Thymus (tissue), 14 donors: ENCODE results near the gene ZNF701. TPM values are rescaled to one million over a fixed set of nuclear protein-coding genes. Genes with fewer than 3 reads are reported as not detected.
A peak's percentile ranks its signal among the peaks of the same experiment; 100 is the strongest.

Experiments
- DNase-seq, 9 donors: peaks; one replicate each; pipeline ENCODE4 v3.0.0-alpha.2; 2013; ENCODE audit warnings: low spot score in 9 of 9, low read depth in 6 of 9, missing footprints in 1 of 9
- H3K27ac ChIP-seq, 2 donors: one replicate each; pipeline ENCODE4 v1.5.1; 2013; ENCODE audit warnings: control low read depth in 1 of 2, low read depth in 1 of 2, low read length in 1 of 2, mild to moderate bottlenecking in 1 of 2, moderate library complexity in 1 of 2
- H3K27me3 ChIP-seq, 2 donors: one replicate each; pipeline ENCODE4 v1.5.1; 2013; ENCODE audit warnings: low read length in 1 of 2; ENCODE audit not compliant: control insufficient read depth in 2 of 2, insufficient read depth in 1 of 2
- H3K36me3 ChIP-seq, 2 donors: one replicate each; pipeline ENCODE4 v1.5.1; 2013; ENCODE audit warnings: low read length in 1 of 2, mild to moderate bottlenecking in 1 of 2, moderate library complexity in 1 of 2; ENCODE audit not compliant: control insufficient read depth in 2 of 2, insufficient read depth in 2 of 2
- H3K4me1 ChIP-seq, 2 donors: one replicate each; pipeline ENCODE4 v1.5.1; 2013; ENCODE audit warnings: low read length in 2 of 2; ENCODE audit not compliant: control insufficient read depth in 2 of 2, insufficient read depth in 2 of 2
- H3K4me3 ChIP-seq, 2 donors: one replicate each; pipeline ENCODE4 v1.5.1; 2013; ENCODE audit warnings: low read length in 2 of 2, control low read depth in 1 of 2, mild to moderate bottlenecking in 1 of 2
- H3K9me3 ChIP-seq, 2 donors: one replicate each; pipeline ENCODE4 v1.5.1; 2013; ENCODE audit warnings: low read length in 1 of 2, mild to moderate bottlenecking in 1 of 2; ENCODE audit not compliant: control insufficient read depth in 2 of 2, insufficient read depth in 1 of 2
- WGBS: extraction: QIAGEN DNeasy Blood & Tissue Kit; methylation state at CpG from one replicate; pipeline ENCODE4 v1.1.7; 2013; 5-methylcytosine and 5-hydroxymethylcytosine counted together
- long read RNA-seq, 10 donors: transcript quantifications; one replicate each; lab custom pipeline, GENCODE V29; 2026
- polyA plus RNA-seq: library from polyadenylated mRNA; stranded (reverse); fragments of 200-250 nt; gene quantifications from one replicate; pipeline ENCODE4 v1.2.3, GENCODE V29; 2013
- total RNA-seq: library from RNA; stranded (reverse); fragments of 120-200 nt; gene quantifications from one replicate; pipeline ENCODE4 v1.2.4, GENCODE V29; 2013
- donor health status: healthy.

The ZNF701 gene
- total RNA-seq (14.9 TPM), polyA plus RNA-seq (17.7 TPM)
- long read RNA-seq, donor 1, partial matches to known transcripts: 0 of 2 reads
- long read RNA-seq, donor 1, other reads (novel, unspliced or antisense): 0 of 2 reads
- long read RNA-seq, donor 2, partial matches to known transcripts: 5 of 8 reads
- long read RNA-seq, donor 2, other reads (novel, unspliced or antisense): 0 of 8 reads
- long read RNA-seq, donor 3, partial matches to known transcripts: 5 of 8 reads
- long read RNA-seq, donor 3, other reads (novel, unspliced or antisense): 0 of 8 reads
- long read RNA-seq, donor 4, partial matches to known transcripts: 0 of 1 reads
- long read RNA-seq, donor 4, other reads (novel, unspliced or antisense): 0 of 1 reads
- long read RNA-seq, donor 5, partial matches to known transcripts: 0 of 3 reads
- long read RNA-seq, donor 5, other reads (novel, unspliced or antisense): 0 of 3 reads
- long read RNA-seq, donor 6, transcript ZNF701-202 (4 exons, 2,634 nt): major isoform, 6 of 6 reads
- long read RNA-seq, donor 6, partial matches to known transcripts: 0 of 6 reads
- long read RNA-seq, donor 6, other reads (novel, unspliced or antisense): 0 of 6 reads
- long read RNA-seq, donor 7, transcript ZNF701-202 (4 exons, 2,634 nt): major isoform, 5 of 5 reads
- long read RNA-seq, donor 7, partial matches to known transcripts: 0 of 5 reads
- long read RNA-seq, donor 7, other reads (novel, unspliced or antisense): 0 of 5 reads
- long read RNA-seq, donor 8, partial matches to known transcripts: 0 of 2 reads
- long read RNA-seq, donor 8, other reads (novel, unspliced or antisense): 0 of 2 reads
- long read RNA-seq, donor 9, partial matches to known transcripts: 0 of 4 reads
- long read RNA-seq, donor 9, other reads (novel, unspliced or antisense): 0 of 4 reads
- long read RNA-seq, donor 10, partial matches to known transcripts: 0 of 3 reads
- long read RNA-seq, donor 10, other reads (novel, unspliced or antisense): 0 of 3 reads

GRCh38 chr19:52570000-52570861 is at the start of gene ZNF701:
TSS of gene ZNF701 (plus strand) at chr19:52570287. CDS start at chr19:52574148, 3,861 bp downstream.
- Histone ChIP-seq H3K27ac (peak within 1 kb of the TSS; percentile 93 to 97), H3K9me3 (peaks cover 2 to 16% of the 10 kb centered on the region in 2 donors), H3K4me1 (peaks cover 3 to 6% of the 10 kb centered on the region in 2 donors), H3K4me3 (peak within 1 kb of the TSS; percentile 72 to 90), H3K27me3 (no peaks in the 10 kb centered on the region), H3K36me3 (peaks cover 20 to 26% of the 10 kb centered on the region in 2 donors)
- peak; percentile 86 to 96 (median 88) for DNase-seq
- under 1% methylated on average over 57 of the region's 57 CpGs for WGBS

GRCh38 chr19:52522551-52522950 is 47.5 kb upstream of the ZNF701 start:
- Histone ChIP-seq H3K36me3 (no peaks in the 10 kb centered on the region), H3K4me3 (no peak overlapping the region), H3K27ac (no peak overlapping the region), H3K4me1 (no peaks in the 10 kb centered on the region), H3K27me3 (no peaks in the 10 kb centered on the region), H3K9me3 (peaks cover 1 to 7% of the 10 kb centered on the region in 2 donors)
- DNase-seq: no peak
- WGBS: 89% methylated on average over 14 of the region's 14 CpGs

- DNase-seq: no peak
- H3K9me3 ChIP-seq: peaks cover 1 to 7% of the 10 kb centered on the region in 2 donors
Measured at GRCh38 chr19:52524086-52524485, 46.0 kb upstream of the ZNF701 start.

GRCh38 chr19:52527134-52527955 is 42.7 kb upstream of the ZNF701 start, which contains the start of gene ZNF808:
TSS of gene ZNF808 (plus strand) at chr19:52527668. CDS start at chr19:52543285, 15,617 bp downstream.
- peaks cover 1 to 3% of the 10 kb centered on the region in 2 donors for H3K9me3 ChIP-seq
- WGBS: under 1% methylated on average over 54 of the region's 54 CpGs
- peaks cover 4% of the 10 kb centered on the region in 2 donors for H3K4me1 ChIP-seq
- DNase-seq: peak; percentile 69 to 94 (median 85)
- H3K27me3 ChIP-seq: no peaks in the 10 kb centered on the region
- peak within 1 kb of the TSS; percentile 80 to 92 for H3K27ac ChIP-seq
- H3K36me3 ChIP-seq: no peaks in the 10 kb centered on the region
- peak within 1 kb of the TSS; percentile 83 to 96 for H3K4me3 ChIP-seq

More at GRCh38 chr19:52524086-52524485, 46.0 kb upstream of the ZNF701 start:
- Histone ChIP-seq H3K27ac (no peak overlapping the region), H3K36me3 (no peaks in the 10 kb centered on the region), H3K27me3 (no peaks in the 10 kb centered on the region), H3K4me3 (no peak overlapping the region), H3K4me1 (peaks cover 2 to 4% of the 10 kb centered on the region in 2 donors)
- WGBS: 93% methylated on average over 20 of the region's 20 CpGs

- Histone ChIP-seq H3K4me1 (peaks cover 4% of the 10 kb centered on the region in 2 donors), H3K36me3 (no peaks in the 10 kb centered on the region), H3K27me3 (no peaks in the 10 kb centered on the region), H3K9me3 (no peaks in the 10 kb centered on the region), H3K27ac (peak overlapping the region; percentile 69 to 92), H3K4me3 (peak overlapping the region; percentile 83 to 96)
- 3% methylated on average over 25 of the region's 25 CpGs for WGBS
- DNase-seq: peak in 3 of 9 donors; percentile 3 to 4 (median 4)
Measured at GRCh38 chr19:52527956-52528351, 42.1 kb upstream of the ZNF701 start.

- Histone ChIP-seq H3K9me3 (no peaks in the 10 kb centered on the region), H3K27ac (no peak overlapping the region), H3K27me3 (no peaks in the 10 kb centered on the region), H3K4me3 (no peak overlapping the region), H3K36me3 (peaks cover 0 to 4% of the 10 kb centered on the region in 2 donors), H3K4me1 (peaks cover 8 to 14% of the 10 kb centered on the region in 2 donors)
- no peak for DNase-seq
- WGBS: 98% methylated on average over 2 of the region's 2 CpGs
Measured at GRCh38 chr19:52532480-52532879, 37.6 kb upstream of the ZNF701 start.

- no peaks in the 10 kb centered on the region for H3K9me3 ChIP-seq
- no peaks in the 10 kb centered on the region for H3K27me3 ChIP-seq
- peaks cover 0 to 4% of the 10 kb centered on the region in 2 donors for H3K36me3 ChIP-seq
- H3K4me1 ChIP-seq: peaks cover 8 to 11% of the 10 kb centered on the region in 2 donors
- H3K27ac ChIP-seq: no peak overlapping the region
- WGBS: 91% methylated on average over 5 of the region's 5 CpGs
- H3K4me3 ChIP-seq: no peak overlapping the region
- DNase-seq: no peak
Measured at GRCh38 chr19:52533901-52534300, 36.2 kb upstream of the ZNF701 start.
